CD4-positive, alpha-beta T cell treated with Interleukin-21 for 1 hour (primary cell): Measurements from ENCODE around the gene FBXO24.
A peak's percentile ranks its signal among the peaks of the same experiment; 100 is the strongest.

Source experiments
- DNase-seq: peaks from one replicate; pipeline ENCODE4 v3.0.0-alpha.2; 2020

FBXO24 gene

DNA sequence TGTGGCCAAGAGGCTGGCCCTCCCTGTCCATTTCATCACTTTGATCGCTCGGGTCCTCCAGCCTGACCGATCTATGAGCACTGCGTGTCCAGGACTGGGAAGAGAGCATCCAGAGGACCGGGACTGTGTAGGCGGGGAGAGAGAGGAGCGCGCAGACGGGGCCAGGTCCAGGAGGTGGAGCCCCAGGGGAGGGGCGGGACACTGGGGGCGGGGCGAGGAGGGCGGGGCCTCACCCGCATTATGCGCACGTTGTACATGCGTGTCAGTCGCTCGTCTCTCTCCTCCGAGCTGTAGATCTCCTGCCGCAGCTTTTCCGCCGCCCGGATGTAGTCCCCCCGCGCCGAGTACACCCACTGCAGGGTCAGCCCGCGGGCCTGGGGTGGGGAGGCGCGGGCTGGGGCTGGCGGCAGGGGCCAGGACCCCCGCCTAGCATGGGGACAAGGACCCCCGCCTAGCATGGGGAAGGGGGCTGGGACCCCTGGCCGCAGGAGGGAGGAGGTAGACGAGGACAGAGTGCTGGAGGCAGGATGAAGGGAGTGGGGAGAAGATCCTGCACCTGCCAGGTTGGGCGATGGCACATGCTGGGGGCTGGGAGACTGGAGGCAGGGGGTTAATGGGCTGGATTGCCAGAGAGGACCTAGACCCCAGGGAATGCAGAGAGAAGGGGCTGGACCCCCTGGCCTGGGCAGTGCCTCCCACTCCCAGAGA lies 40.6 kb downstream of the FBXO24 start:
- DNase-seq = peak; percentile 93

GRCh38 chr7:100627238-100627549 lies 41.1 kb downstream of the FBXO24 start:
- no peak for DNase-seq

- DNase-seq = peak; percentile 26
Measured at GRCh38 chr7:100629117-100629716, 43.1 kb downstream of the FBXO24 start.

- DNase-seq = no peak
Measured at GRCh38 chr7:100630066-100630465, 43.9 kb downstream of the FBXO24 start.

DNA sequence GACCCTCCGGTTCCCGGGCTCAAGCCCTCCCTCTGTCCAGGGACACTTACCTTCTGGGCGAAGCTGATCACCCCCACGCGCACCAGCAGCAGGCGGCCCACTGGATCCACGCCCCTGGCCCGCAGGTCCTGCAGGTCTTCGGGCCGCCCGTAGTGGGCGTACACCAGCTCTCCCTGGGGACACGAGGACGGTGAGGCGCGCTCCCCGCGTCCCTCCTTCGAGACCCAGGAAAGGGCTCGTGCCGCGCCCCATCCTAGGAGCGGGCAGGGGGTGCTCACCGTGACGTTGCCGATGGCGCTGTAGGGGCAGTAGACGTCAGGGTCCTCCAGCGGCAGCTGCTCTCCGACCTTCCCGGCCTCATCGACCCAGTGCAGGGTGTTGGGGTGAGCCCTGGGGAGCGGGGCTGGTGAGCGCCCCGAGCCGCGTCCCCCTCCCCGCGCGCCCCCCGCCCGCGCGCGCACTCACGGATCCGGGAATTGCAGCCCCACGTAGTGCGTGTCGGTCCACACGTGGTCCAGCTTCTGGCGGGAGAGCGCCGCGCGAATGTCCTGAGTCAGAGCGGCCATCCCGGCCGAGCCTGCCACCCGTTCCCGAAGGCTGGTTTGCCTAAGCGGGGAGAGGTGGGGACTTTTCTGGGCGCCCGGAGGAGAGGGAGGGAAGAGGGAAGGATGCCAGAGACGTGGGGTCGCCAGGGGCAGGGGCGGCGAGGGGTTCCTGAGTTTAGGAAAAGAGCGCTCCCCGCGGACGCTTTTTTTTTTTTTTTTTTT lies 47.0 kb downstream of the FBXO24 start:
- DNase-seq = peak; percentile 67

DNA sequence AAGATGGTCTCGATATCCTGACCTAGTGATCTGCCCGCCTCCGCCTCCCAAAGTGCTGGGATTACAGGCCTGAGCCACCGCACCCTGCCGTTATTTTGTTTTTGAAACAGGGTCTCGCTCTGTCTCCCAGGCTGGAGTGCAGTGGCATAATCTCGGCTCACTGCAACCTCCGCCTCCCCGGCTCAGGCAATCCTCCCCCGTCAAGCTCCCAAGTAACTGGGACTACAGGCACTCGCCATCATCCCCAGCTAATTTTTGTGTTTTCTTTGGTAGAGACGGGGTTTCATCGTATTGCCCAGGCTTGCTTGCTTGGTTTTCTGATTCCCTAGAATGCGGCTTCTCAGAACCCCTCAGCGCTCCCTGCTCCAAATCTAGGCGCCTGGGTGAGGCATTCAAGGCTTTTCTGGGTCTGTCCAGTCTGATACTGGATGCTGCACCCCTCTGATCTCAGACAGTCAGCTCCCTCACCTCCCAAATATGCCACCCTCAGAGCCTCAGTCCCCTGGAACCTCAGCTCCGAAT lies 53.9 kb downstream of the FBXO24 start:
- DNase-seq = no peak

- no peak for DNase-seq
Measured at GRCh38 chr7:100640517-100641440, 54.7 kb downstream of the FBXO24 start.

GRCh38 chr7:100641463-100641859 lies 55.3 kb downstream of the FBXO24 start, which contains the start of gene TFR2:
TSS of gene TFR2 (minus strand) at chr7:100641552. CDS start at chr7:100641509, 43 bp downstream.
- no peak for DNase-seq

DNA sequence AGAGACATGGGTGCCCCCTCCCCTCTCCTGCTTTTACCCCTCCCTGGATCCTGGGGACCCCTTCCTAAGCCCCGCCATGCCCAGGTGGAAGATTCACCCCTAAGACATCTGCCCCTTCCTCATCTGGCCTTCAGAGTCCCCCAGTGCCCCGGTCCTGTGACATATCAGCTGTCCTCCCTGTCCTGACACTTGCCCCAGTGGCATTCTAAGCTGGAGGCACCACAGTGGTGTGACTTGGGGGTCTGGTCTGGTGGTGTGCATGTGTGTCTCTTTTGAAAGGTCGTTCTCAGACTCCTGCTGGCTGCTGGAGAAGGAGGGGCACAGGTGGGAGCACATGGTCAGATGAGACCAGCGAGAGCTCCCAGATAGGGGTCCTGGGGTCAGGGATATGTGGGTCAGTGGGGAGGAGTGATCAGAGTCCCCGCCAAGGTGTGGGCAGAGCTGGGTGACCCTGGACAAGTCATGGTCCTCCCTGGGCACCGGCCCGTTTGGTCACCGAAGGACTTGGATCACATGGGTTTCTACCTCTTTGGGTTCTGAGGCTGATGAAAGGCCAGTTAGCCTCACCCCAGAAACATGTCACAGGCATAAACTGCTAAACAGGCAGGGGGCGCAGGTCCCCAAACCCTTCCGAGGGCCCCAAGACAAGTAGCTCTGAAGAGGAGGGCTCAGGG lies 55.9 kb downstream of the FBXO24 start:
- no peak for DNase-seq

DNA sequence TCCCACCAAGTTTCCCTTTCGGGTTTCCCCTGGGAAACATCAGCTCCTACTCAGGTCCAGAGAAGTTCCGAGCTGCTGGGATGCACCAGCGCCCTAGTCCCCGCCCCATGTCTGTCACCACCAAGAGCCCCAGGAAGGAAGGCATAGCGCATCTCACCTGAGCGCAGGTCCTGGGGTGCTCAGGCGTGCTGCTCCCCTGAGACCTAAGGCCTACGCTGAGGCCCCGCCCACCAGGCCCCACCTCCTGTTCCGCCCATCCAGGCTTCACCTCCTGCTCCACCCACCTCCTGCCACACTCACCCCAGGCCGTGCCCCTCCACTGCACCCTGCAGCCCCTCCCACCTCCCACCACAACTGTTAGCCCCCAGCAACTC lies 56.4 kb downstream of the FBXO24 start:
- peak; percentile 32 for DNase-seq

- no peak for DNase-seq
Measured at GRCh38 chr7:100649826-100650565, 63.9 kb downstream of the FBXO24 start.
